AG08396 (cell line): Measurements from ENCODE around the gene ERAP2.
"Not testable (repeated sequence)": the region's sequence is repeated elsewhere in the genome, so short reads cannot be mapped to it uniquely, and the experiment has no call there.

ENCODE experiments used
- DNase-seq: peaks from one replicate; pipeline ENCODE4 v3.0.0; 2012; ENCODE audit warnings: low spot score, mixed read lengths

The ERAP2 gene

GRCh38 chr5:96896806-96897205, 20.5 kb downstream of the ERAP2 start:
- no peak for DNase-seq

- DNase-seq, result no peak
Observed at GRCh38 chr5:96901384-96901783, 25.1 kb downstream of the ERAP2 start.

GRCh38 chr5:96901841-96902240, 25.5 kb downstream of the ERAP2 start:
- DNase-seq, result no peak

- no peak for DNase-seq
Observed at GRCh38 chr5:96902876-96903275, 26.6 kb downstream of the ERAP2 start.

GRCh38 chr5:96903300-96903699, 27.0 kb downstream of the ERAP2 start:
- DNase-seq, result no peak

- no peak for DNase-seq
Observed at GRCh38 chr5:96904054-96904931, 28.0 kb downstream of the ERAP2 start.

GRCh38 chr5:96905864-96906263, 29.6 kb downstream of the ERAP2 start:
- DNase-seq, result no peak

GRCh38 chr5:96909003-96909402, 32.7 kb downstream of the ERAP2 start:
- DNase-seq, result no peak

GRCh38 chr5:96909435-96909834, 33.1 kb downstream of the ERAP2 start:
- no peak for DNase-seq

GRCh38 chr5:96911139-96911538, 34.8 kb downstream of the ERAP2 start:
- DNase-seq, result no peak

- DNase-seq, result no peak
Observed at GRCh38 chr5:96913233-96913632, 36.9 kb downstream of the ERAP2 start.

GRCh38 chr5:96919754-96920197, 43.5 kb downstream of the ERAP2 start:
- DNase-seq, result no peak

- no peak for DNase-seq
Observed at GRCh38 chr5:96920744-96921355, 44.5 kb downstream of the ERAP2 start.

- no peak for DNase-seq
Observed at GRCh38 chr5:96922499-96923244, 46.4 kb downstream of the ERAP2 start.

GRCh38 chr5:96924016-96924443, 47.7 kb downstream of the ERAP2 start:
- DNase-seq, result no peak

- DNase-seq, result no peak
Observed at GRCh38 chr5:96926276-96926675, 50.0 kb downstream of the ERAP2 start.

GRCh38 chr5:96927008-96927407, 50.7 kb downstream of the ERAP2 start:
- DNase-seq, result no peak

- no peak for DNase-seq
Observed at GRCh38 chr5:96928931-96929708, 52.8 kb downstream of the ERAP2 start.

GRCh38 chr5:96930058-96930457, 53.8 kb downstream of the ERAP2 start:
- DNase-seq, result no peak

- no peak for DNase-seq
Observed at GRCh38 chr5:96930589-96930988, 54.3 kb downstream of the ERAP2 start.

- DNase-seq, result not testable (repeated sequence)
Observed at GRCh38 chr5:96931037-96931436, 54.7 kb downstream of the ERAP2 start.

GRCh38 chr5:96931605-96932004, 55.3 kb downstream of the ERAP2 start:
- no peak for DNase-seq
